HL-60 (cell line): ENCODE results near the gene DIP2C.

ENCODE experiments used
- DNase-seq, 2 experiments: peaks; one replicate each; pipeline ENCODE4 v3.0.0-alpha.2; 2010 to 2020; ENCODE audit warnings: low read depth in 1 of 2, low spot score in 1 of 2
- H3K27ac ChIP-seq: fragments of 250-450 bp; sonication (Bioruptor Pico); replicated peaks from 2 replicates; pipeline ENCODE4 v1.5.1; 2020; ENCODE audit warnings: mild to moderate bottlenecking, moderate library complexity
- H3K27me3 ChIP-seq: fragments of 250-450 bp; sonication (Bioruptor Pico); 2 replicates; pipeline ENCODE4 v1.5.1; 2021; ENCODE audit warnings: mild to moderate bottlenecking, moderate library complexity; ENCODE audit not compliant: insufficient read depth, poor library complexity, severe bottlenecking
- H3K4me3 ChIP-seq: replicated peaks from 2 replicates; pipeline ENCODE4 v1.5.1; 2011; ENCODE audit warnings: mild to moderate bottlenecking, control low read depth, low read length; ENCODE audit not compliant: insufficient read depth
- CTCF ChIP-seq: IDR thresholded peaks from one replicate; pipeline ENCODE4 v1.5.1; 2011; ENCODE audit warnings: low read length, control low read depth, inconsistent platforms; ENCODE audit not compliant: insufficient read depth
- GABPA ChIP-seq: IDR thresholded peaks from 2 replicates; pipeline ENCODE4 v1.6.1; 2012; ENCODE audit warnings: low read depth
- POLR2AphosphoS5 ChIP-seq: IDR thresholded peaks from 2 replicates; pipeline ENCODE4 v1.6.1; 2012; ENCODE audit warnings: low read depth
- SPI1 ChIP-seq: IDR thresholded peaks from 2 replicates; pipeline ENCODE4 v1.6.1; 2012; ENCODE audit warnings: low read depth, mild to moderate bottlenecking, borderline replicate concordance
- TF ChIP-seq, protein P1 (sequence below): IDR thresholded peaks from 2 replicates; pipeline ENCODE4 v1.6.1; 2012; ENCODE audit warnings: low read depth; ENCODE audit not compliant: insufficient replicate concordance

The DIP2C gene

DNA sequence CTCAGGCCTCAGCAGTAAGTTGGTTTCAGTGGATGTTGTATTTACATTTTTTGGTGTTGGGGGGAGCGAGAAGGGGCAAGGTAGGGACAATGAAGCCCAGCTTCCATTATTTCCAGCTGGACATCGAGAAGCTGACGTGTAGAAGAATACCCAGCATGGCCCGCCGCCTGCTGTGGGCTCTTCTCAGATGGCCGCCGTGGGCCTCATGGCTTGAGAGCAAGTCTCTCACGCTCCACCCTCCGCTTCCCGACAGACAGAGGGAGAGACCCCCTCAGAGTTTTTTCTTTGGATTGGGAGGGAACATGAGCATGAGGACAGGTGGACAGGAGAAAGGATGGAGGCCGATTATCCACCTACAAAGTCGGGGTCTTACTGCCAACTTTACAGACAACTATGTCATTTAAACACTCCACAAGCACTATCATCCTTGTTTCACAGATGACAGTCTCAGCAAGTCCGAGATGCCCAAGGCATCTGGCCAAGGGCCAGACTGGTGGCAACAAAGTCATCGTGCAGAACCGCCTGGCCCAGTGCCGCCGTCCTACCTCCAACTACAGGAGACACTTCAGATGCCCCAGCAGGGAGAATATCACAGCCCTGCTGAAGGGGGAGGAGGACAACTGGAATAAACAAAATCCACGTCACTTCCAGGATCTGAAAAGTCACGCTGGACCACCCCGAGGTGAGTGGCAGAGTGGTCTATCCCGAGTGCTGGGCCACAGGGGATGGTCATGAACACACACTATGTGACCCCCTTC, 195.9 kb downstream of the DIP2C start:
- no peak overlapping the region for H3K27ac ChIP-seq
- DNase-seq: no peak
- no peak overlapping the region for H3K4me3 ChIP-seq
- no peaks in the 10 kb centered on the region for H3K27me3 ChIP-seq
- no peak for TF ChIP-seq SPI1
- no peak for TF ChIP-seq GABPA
- no peak for TF ChIP-seq POLR2AphosphoS5
- no peak for TF ChIP-seq CTCF
- TF ChIP-seq, protein P1, sequence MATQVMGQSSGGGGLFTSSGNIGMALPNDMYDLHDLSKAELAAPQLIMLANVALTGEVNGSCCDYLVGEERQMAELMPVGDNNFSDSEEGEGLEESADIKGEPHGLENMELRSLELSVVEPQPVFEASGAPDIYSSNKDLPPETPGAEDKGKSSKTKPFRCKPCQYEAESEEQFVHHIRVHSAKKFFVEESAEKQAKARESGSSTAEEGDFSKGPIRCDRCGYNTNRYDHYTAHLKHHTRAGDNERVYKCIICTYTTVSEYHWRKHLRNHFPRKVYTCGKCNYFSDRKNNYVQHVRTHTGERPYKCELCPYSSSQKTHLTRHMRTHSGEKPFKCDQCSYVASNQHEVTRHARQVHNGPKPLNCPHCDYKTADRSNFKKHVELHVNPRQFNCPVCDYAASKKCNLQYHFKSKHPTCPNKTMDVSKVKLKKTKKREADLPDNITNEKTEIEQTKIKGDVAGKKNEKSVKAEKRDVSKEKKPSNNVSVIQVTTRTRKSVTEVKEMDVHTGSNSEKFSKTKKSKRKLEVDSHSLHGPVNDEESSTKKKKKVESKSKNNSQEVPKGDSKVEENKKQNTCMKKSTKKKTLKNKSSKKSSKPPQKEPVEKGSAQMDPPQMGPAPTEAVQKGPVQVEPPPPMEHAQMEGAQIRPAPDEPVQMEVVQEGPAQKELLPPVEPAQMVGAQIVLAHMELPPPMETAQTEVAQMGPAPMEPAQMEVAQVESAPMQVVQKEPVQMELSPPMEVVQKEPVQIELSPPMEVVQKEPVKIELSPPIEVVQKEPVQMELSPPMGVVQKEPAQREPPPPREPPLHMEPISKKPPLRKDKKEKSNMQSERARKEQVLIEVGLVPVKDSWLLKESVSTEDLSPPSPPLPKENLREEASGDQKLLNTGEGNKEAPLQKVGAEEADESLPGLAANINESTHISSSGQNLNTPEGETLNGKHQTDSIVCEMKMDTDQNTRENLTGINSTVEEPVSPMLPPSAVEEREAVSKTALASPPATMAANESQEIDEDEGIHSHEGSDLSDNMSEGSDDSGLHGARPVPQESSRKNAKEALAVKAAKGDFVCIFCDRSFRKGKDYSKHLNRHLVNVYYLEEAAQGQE: no peak

DNA sequence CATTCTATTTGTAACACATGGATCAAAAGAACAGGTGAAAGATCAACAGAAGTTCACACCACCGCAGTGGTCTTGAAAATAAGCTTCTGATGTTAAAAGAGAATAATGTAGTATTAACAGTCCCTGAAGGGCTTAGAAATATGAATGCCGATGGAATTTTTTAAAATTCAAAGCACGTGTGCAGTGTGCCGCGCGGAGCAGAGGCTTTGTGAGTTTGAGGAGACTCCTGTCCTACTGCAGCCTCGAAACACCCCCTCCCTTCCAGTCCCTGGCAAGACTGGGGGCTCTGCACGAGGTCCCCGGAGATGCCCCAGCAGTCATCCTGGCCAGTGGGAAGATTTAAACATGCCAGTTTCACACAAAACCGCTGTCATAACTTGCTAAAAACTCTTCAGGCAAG, 196.6 kb downstream of the DIP2C start:
- TF ChIP-seq SPI1 (no peak), POLR2AphosphoS5 (no peak), CTCF (no peak), GABPA (no peak)
- TF ChIP-seq, protein P1: no peak
- Histone ChIP-seq H3K27me3 (no peaks in the 10 kb centered on the region), H3K4me3 (no peak overlapping the region), H3K27ac (no peak overlapping the region)
- DNase-seq: no peak

- Histone ChIP-seq H3K27ac (no peak overlapping the region), H3K4me3 (no peak overlapping the region), H3K27me3 (no peaks in the 10 kb centered on the region)
- no peak for DNase-seq
- TF ChIP-seq CTCF: no peak
- no peak for TF ChIP-seq POLR2AphosphoS5
- no peak for TF ChIP-seq SPI1
- TF ChIP-seq GABPA: no peak
- TF ChIP-seq, protein P1: no peak
Observed at GRCh38 chr10:491667-492424, 197.6 kb downstream of the DIP2C start.
